Measurements from ENCODE around the gene PNMT. TPM values are rescaled to one million over a fixed set of nuclear protein-coding genes. Genes with fewer than 3 reads are reported as not detected.

The PNMT gene
- total and polyA plus RNA-seq, 2 of the 13 experiments (the other 11 are each of a cell fraction or from before 2014, with no cell fraction given): 0.25 TPM; not detected in 1

DNA sequence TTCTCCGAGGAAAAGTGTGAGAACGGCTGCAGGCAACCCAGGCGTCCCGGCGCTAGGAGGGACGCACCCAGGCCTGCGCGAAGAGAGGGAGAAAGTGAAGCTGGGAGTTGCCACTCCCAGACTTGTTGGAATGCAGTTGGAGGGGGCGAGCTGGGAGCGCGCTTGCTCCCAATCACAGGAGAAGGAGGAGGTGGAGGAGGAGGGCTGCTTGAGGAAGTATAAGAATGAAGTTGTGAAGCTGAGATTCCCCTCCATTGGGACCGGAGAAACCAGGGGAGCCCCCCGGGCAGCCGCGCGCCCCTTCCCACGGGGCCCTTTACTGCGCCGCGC lies 31.5 kb downstream of the PNMT start, which contains the start of gene ERBB2 (continued):
- TF ChIP-seq STAG1 (CRISPR knock-in tag; IDR thresholded peaks at IDR 0.05) (no peak), ZNF660 (CRISPR knock-in tag; IDR thresholded peaks at IDR 0.05; ENCODE audit: borderline replicate concordance, low read depth) (no peak), CEBPZ (IDR thresholded peaks at IDR 0.05; ENCODE audit: low read length) (no peak), ARID4A (CRISPR knock-in tag; IDR thresholded peaks at IDR 0.05; ENCODE audit: borderline replicate concordance) (0 out of 2 replicates have a peak, but pooled peaks have one; percentile 15), ZNF484 (CRISPR knock-in tag; IDR thresholded peaks at IDR 0.05; ENCODE audit: borderline replicate concordance, low read depth) (no peak), MED13 (CRISPR knock-in tag; IDR thresholded peaks at IDR 0.05) (no peak), KLF12 (CRISPR knock-in tag; IDR thresholded peaks at IDR 0.05; ENCODE audit: borderline replicate concordance) (no peak), ZFX (CRISPR knock-in tag; IDR thresholded peaks at IDR 0.05; ENCODE audit: low read depth) (peak; percentile 75), FOXJ3 (CRISPR knock-in tag; IDR thresholded peaks at IDR 0.05; ENCODE audit: borderline replicate concordance) (no peak), PPARG (CRISPR knock-in tag; conservative IDR thresholded peaks at IDR 0.05) (no peak), NBN (conservative IDR thresholded peaks at IDR 0.05) (no peak), MEIS2 (CRISPR knock-in tag; IDR thresholded peaks at IDR 0.05) (no peak), ZNF274 (CRISPR knock-in tag; IDR thresholded peaks at IDR 0.05) (no peak), ATF3 (CRISPR knock-in tag; IDR thresholded peaks at IDR 0.05) (no peak)
- TF ChIP-seq, protein P1, sequence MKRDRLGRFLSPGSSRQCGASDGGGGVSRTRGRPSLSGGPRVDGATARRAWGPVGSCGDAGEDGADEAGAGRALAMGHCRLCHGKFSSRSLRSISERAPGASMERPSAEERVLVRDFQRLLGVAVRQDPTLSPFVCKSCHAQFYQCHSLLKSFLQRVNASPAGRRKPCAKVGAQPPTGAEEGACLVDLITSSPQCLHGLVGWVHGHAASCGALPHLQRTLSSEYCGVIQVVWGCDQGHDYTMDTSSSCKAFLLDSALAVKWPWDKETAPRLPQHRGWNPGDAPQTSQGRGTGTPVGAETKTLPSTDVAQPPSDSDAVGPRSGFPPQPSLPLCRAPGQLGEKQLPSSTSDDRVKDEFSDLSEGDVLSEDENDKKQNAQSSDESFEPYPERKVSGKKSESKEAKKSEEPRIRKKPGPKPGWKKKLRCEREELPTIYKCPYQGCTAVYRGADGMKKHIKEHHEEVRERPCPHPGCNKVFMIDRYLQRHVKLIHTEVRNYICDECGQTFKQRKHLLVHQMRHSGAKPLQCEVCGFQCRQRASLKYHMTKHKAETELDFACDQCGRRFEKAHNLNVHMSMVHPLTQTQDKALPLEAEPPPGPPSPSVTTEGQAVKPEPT (CRISPR knock-in tag; IDR thresholded peaks at IDR 0.05; ENCODE audit: low read depth): 0 out of 2 replicates have a peak, but pooled peaks have one; percentile 27
- TF ChIP-seq, protein P2, sequence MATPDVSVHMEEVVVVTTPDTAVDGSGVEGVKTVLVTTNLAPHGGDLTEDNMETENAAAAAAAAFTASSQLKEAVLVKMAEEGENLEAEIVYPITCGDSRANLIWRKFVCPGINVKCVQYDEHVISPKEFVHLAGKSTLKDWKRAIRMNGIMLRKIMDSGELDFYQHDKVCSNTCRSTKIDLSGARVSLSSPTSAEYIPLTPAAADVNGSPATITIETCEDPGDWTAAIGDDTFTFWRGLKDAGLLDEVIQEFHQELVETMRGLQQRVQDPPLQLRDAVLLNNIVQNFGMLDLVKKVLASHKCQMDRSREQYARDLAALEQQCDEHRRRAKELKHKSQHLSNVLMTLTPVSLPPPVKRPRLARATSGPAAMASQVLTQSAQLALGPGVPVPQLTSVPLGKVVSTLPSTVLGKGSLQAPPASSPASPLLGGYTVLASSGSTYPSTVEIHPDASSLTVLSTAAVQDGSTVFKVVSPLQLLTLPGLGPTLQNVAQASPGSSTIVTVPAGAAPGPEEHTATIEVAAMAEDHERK (CRISPR knock-in tag; IDR thresholded peaks at IDR 0.05; ENCODE audit: low read depth): no peak
- TF ChIP-seq, protein P3, sequence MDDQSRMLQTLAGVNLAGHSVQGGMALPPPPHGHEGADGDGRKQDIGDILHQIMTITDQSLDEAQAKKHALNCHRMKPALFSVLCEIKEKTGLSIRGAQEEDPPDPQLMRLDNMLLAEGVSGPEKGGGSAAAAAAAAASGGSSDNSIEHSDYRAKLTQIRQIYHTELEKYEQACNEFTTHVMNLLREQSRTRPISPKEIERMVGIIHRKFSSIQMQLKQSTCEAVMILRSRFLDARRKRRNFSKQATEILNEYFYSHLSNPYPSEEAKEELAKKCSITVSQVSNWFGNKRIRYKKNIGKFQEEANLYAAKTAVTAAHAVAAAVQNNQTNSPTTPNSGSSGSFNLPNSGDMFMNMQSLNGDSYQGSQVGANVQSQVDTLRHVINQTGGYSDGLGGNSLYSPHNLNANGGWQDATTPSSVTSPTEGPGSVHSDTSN (CRISPR knock-in tag; IDR thresholded peaks at IDR 0.05; ENCODE audit: borderline replicate concordance): no peak
